H1 (cell line): Measurements from ENCODE around the gene TMEM135. TPM values are rescaled to one million over a fixed set of nuclear protein-coding genes. Genes with fewer than 3 reads are reported as not detected.

Source experiments
- CTCF ChIA-PET: fragments of 300-600 bp; sonication (Branson Sonifier 250); formaldehyde crosslinking; loops from one replicate; lab custom pipeline; 2021; ENCODE audit not compliant: partially characterized antibody; lab: Charles Lee
- POLR2A ChIA-PET: fragments of 300-600 bp; sonication (Branson Sonifier 250); formaldehyde crosslinking; loops from one replicate; lab custom pipeline; 2021; ENCODE audit warnings: inconsistent platforms; ENCODE audit not compliant: partially characterized antibody; lab: Charles Lee
- DNase-seq, 2 experiments: peaks; one replicate each; pipeline versions ENCODE4 v3.0.0 to v3.0.0-alpha.2; 2010 to 2022; ENCODE audit warnings: low spot score in 2 of 2, low read depth in 1 of 2, mixed read lengths in 1 of 2
- FAIRE-seq: peaks from 2 replicates; lab custom pipeline; 2011; peaks lifted over from hg19 to GRCh38; lab: Jason Lieb, UNC
- H2AFZ ChIP-seq: 2 replicates; pipeline ENCODE4 v1.8.1; 2012; ENCODE audit warnings: low read length, inconsistent platforms
- H2AK5ac ChIP-seq: 2 replicates; pipeline ENCODE4 v1.6.1; 2013; ENCODE audit warnings: low read depth, low read length
- H2BK120ac ChIP-seq: replicated peaks from 2 replicates; pipeline ENCODE3; 2013; ENCODE audit warnings: low read depth, low read length, inconsistent platforms
- H2BK12ac ChIP-seq: 2 replicates; pipeline ENCODE4 v1.6.1; 2013; ENCODE audit warnings: low read depth, low read length
- H2BK15ac ChIP-seq: 2 replicates; pipeline ENCODE4 v1.6.1; 2013; ENCODE audit warnings: low read length
- H2BK20ac ChIP-seq: 2 replicates; pipeline ENCODE4 v1.6.1; 2013; ENCODE audit warnings: low read length
- H2BK5ac ChIP-seq: 2 replicates; pipeline ENCODE4 v1.6.1; 2013; ENCODE audit warnings: low read depth, low read length
- H3K14ac ChIP-seq: 2 replicates; pipeline ENCODE4 v1.6.1; 2013; ENCODE audit warnings: inconsistent platforms; ENCODE audit not compliant: insufficient read length
- H3K18ac ChIP-seq: 2 replicates; pipeline ENCODE4 v1.6.1; 2013; ENCODE audit warnings: low read length; ENCODE audit errors: extremely low read depth
- H3K23ac ChIP-seq: 2 replicates; pipeline ENCODE4 v1.6.1; 2013; ENCODE audit warnings: inconsistent platforms; ENCODE audit not compliant: insufficient read length
- H3K23me2 ChIP-seq: 2 replicates; pipeline ENCODE4 v1.6.1; 2013; ENCODE audit warnings: low read depth, low read length
- H3K27ac ChIP-seq: 2 replicates; pipeline ENCODE4 v1.6.1; 2011; ENCODE audit warnings: low read depth, low read length, inconsistent platforms
- H3K27me3 ChIP-seq, 4 experiments: replicated peaks in 1 of 4; 1 replicate in 1 of 4; 2 replicates in 3 of 4; pipeline versions ENCODE4 v1.6.1 to v1.8.1; 2011 to 2013; ENCODE audit warnings: low read length in 3 of 4, mild to moderate bottlenecking in 3 of 4, inconsistent platforms in 2 of 4, mixed read lengths in 2 of 4, moderate library complexity in 1 of 4; ENCODE audit not compliant: control insufficient read depth in 3 of 4, insufficient read depth in 3 of 4; ENCODE audit errors: extremely low read depth in 1 of 4
- H3K36me3 ChIP-seq, 4 experiments: 2 replicates each; pipeline versions ENCODE4 v1.6.1 to v1.8.1; 2011 to 2013; ENCODE audit warnings: mild to moderate bottlenecking in 4 of 4, low read length in 3 of 4, moderate library complexity in 2 of 4, control low read depth in 1 of 4, inconsistent platforms in 1 of 4; ENCODE audit not compliant: insufficient read depth in 4 of 4, control insufficient read depth in 2 of 4
- H3K4ac ChIP-seq: replicated peaks from 2 replicates; pipeline ENCODE3; 2013; ENCODE audit warnings: low read length, low read depth, mixed read lengths, inconsistent platforms; ENCODE audit not compliant: insufficient read length
- H3K4me1 ChIP-seq, 4 experiments: replicated peaks in 1 of 4; 1 replicate in 1 of 4; 2 replicates in 3 of 4; pipeline versions ENCODE4 v1.6.1 to v1.8.1; 2011 to 2013; ENCODE audit warnings: low read length in 3 of 4, inconsistent platforms in 2 of 4, mixed read lengths in 1 of 4; ENCODE audit not compliant: insufficient read depth in 4 of 4, control insufficient read depth in 3 of 4
- H3K4me2 ChIP-seq, 2 experiments: 2 replicates each; pipeline versions ENCODE4 v1.6.1 to v1.8.1; 2011 to 2013; ENCODE audit warnings: low read depth in 2 of 2, low read length in 2 of 2, control low read depth in 1 of 2, inconsistent platforms in 1 of 2, mild to moderate bottlenecking in 1 of 2; ENCODE audit not compliant: insufficient read depth in 1 of 2
- H3K4me3 ChIP-seq, 4 experiments: fragments of 200-600, 300-600 bp in 1 of 4; sonication (generic), shearing (Covaris generic), sonication (Bioruptor Twin) in 1 of 4; 2 replicates each; pipeline versions ENCODE4 v1.5.1 to v1.8.1; 2011 to 2016; ENCODE audit warnings: low read length in 4 of 4, low read depth in 3 of 4, control low read depth in 2 of 4, inconsistent platforms in 2 of 4, mild to moderate bottlenecking in 2 of 4, mixed read lengths in 1 of 4, moderate library complexity in 1 of 4; ENCODE audit not compliant: insufficient read depth in 2 of 4; ENCODE audit errors: extremely low read depth in 1 of 4
- H3K56ac ChIP-seq: replicated peaks from 2 replicates; pipeline ENCODE3; 2013; ENCODE audit warnings: low read depth, mild to moderate bottlenecking, mixed read lengths, low read length, inconsistent platforms; ENCODE audit not compliant: insufficient read length
- H3K79me1 ChIP-seq: 2 replicates; pipeline ENCODE4 v1.6.1; 2013; ENCODE audit warnings: low read depth, low read length, control low read depth
- H3K79me2 ChIP-seq, 2 experiments: 2 replicates each; pipeline versions ENCODE4 v1.6.1 to v1.8.1; 2012 to 2013; ENCODE audit warnings: low read length in 2 of 2, mild to moderate bottlenecking in 2 of 2, inconsistent platforms in 1 of 2; ENCODE audit not compliant: insufficient read depth in 2 of 2, control insufficient read depth in 1 of 2
- H3K9ac ChIP-seq, 4 experiments: replicated peaks in 1 of 4; 1 replicate in 1 of 4; 2 replicates in 3 of 4; pipeline versions ENCODE4 v1.6.1 to v1.8.1; 2011 to 2013; ENCODE audit warnings: low read depth in 3 of 4, low read length in 3 of 4, control low read depth in 2 of 4, mild to moderate bottlenecking in 2 of 4, moderate library complexity in 2 of 4, inconsistent platforms in 1 of 4; ENCODE audit errors: extremely low read depth in 1 of 4
- H3K9me3 ChIP-seq, 2 experiments: 2 replicates each; pipeline versions ENCODE4 v1.6.1 to v1.8.1; 2012 to 2013; ENCODE audit warnings: mild to moderate bottlenecking in 2 of 2, moderate library complexity in 2 of 2, control low read depth in 1 of 2, inconsistent platforms in 1 of 2, low read depth in 1 of 2, low read length in 1 of 2, mixed read lengths in 1 of 2; ENCODE audit not compliant: insufficient read depth in 2 of 2
- H4K20me1 ChIP-seq, 2 experiments: replicated peaks in 1 of 2; 2 replicates each; pipeline versions ENCODE3 to v1.8.1; 2011 to 2013; ENCODE audit warnings: inconsistent platforms in 2 of 2, low read length in 2 of 2, mild to moderate bottlenecking in 1 of 2; ENCODE audit not compliant: insufficient read depth in 2 of 2, control insufficient read depth in 1 of 2
- H4K5ac ChIP-seq: 2 replicates; pipeline ENCODE4 v1.6.1; 2013; ENCODE audit warnings: low read length, low read depth, mixed read lengths, inconsistent platforms; ENCODE audit not compliant: insufficient read length
- H4K8ac ChIP-seq: 2 replicates; pipeline ENCODE4 v1.8.0; 2013; ENCODE audit warnings: mild to moderate bottlenecking, moderate library complexity, low read length, inconsistent platforms; ENCODE audit not compliant: insufficient read depth; ENCODE audit errors: extremely low read depth
- H4K91ac ChIP-seq: replicated peaks from 2 replicates; pipeline ENCODE3; 2013; ENCODE audit warnings: low read length, mixed read lengths, inconsistent platforms; ENCODE audit not compliant: insufficient read length
- ATF3 ChIP-seq: IDR thresholded peaks from 2 replicates; pipeline ENCODE4 v1.6.1; 2011; ENCODE audit warnings: low read depth, mild to moderate bottlenecking, low read length; ENCODE audit not compliant: insufficient read depth
- BCL11A ChIP-seq, 2 experiments: IDR thresholded peaks; one replicate each; pipeline ENCODE4 v1.6.1; 2011; ENCODE audit warnings: low read depth in 2 of 2, low read length in 2 of 2, mild to moderate bottlenecking in 2 of 2
- CBX8 ChIP-seq: fragments of 300-800, 300-1000 bp; sonication (generic); IDR thresholded peaks from 2 replicates; pipeline ENCODE4 v1.7.1; 2016; ENCODE audit warnings: low read depth, low read length, borderline replicate concordance
- HDAC6 ChIP-seq: IDR thresholded peaks from one replicate; pipeline ENCODE4 v1.7.1; 2012; ENCODE audit warnings: low read depth, mild to moderate bottlenecking, inconsistent platforms, low read length, moderate library complexity
- SIRT6 ChIP-seq: IDR thresholded peaks from one replicate; pipeline ENCODE4 v1.7.1; 2012; ENCODE audit warnings: low read length, inconsistent platforms
- SRF ChIP-seq: IDR thresholded peaks from 2 replicates; pipeline ENCODE4 v1.6.1; 2011; ENCODE audit warnings: mild to moderate bottlenecking, low read depth, low read length, moderate library complexity
- SUZ12 ChIP-seq: fragments of 200-600 bp; sonication (generic); IDR thresholded peaks from 2 replicates; pipeline ENCODE4 v1.6.1; 2012; ENCODE audit warnings: mild to moderate bottlenecking, inconsistent platforms, low read length, moderate library complexity, mixed read lengths
- WGBS, 2 experiments: shearing (Covaris generic) in 1 of 2; methylation state at CpG; one replicate each; pipeline versions ENCODE4 v1.1.6 to v1.1.7; 2013 to 2015; ENCODE audit warnings: low lambda C conversion rate in 2 of 2, mixed read lengths in 2 of 2, inconsistent platforms in 1 of 2, low coverage in 1 of 2, missing lambda C conversion rate in 1 of 2; ENCODE audit not compliant: insufficient replicate concordance in 2 of 2, insufficient coverage in 1 of 2, insufficient read length in 1 of 2; ENCODE audit errors: extremely low coverage in 1 of 2, missing lambda C conversion rate in 1 of 2; 5-methylcytosine and 5-hydroxymethylcytosine counted together
- polyA plus RNA-seq, 7 experiments: library from polyadenylated mRNA; depleted of rRNA in 3 of 7; stranded (reverse) in 5 of 7; unstranded in 2 of 7; fragments of >200 nt in 5 of 7; fragments of 200-250 nt in 2 of 7; gene quantifications; 1 replicate in 5 of 7; 2 replicates in 1 of 7; 4 replicates in 1 of 7; pipeline versions ENCODE4 v1.2.1 to v1.2.3, GENCODE V29; 2011 to 2013; ENCODE audit warnings: missing spikeins in 2 of 7, mixed read lengths in 2 of 7
- total RNA-seq: library from RNA; stranded (reverse); fragmentation: NEBNext Ultra II Directional; extraction: Animal tissue kit (Norgen Biotek cat#: 25700); gene quantifications from 2 replicates; pipeline ENCODE4 v1.2.1, GENCODE V29; 2021

Gene TMEM135
- total and polyA plus RNA-seq, 2 of the 8 experiments (the other 6 are each of a cell fraction or from before 2014, with no cell fraction given) = 9.3 to 31.3 TPM

- no peak overlapping the region for H3K14ac ChIP-seq
- no peak overlapping the region for H3K4me2 ChIP-seq
- ChIA-PET POLR2A (no interaction called here), CTCF (interaction anchor here (1.0 to 1.2 kb wide), 2 partner anchors 8 to 122 kb away, joined by 3 to 4 read pairs; no protein-coding TSS in a partner anchor)
- H3K79me1 ChIP-seq = no peaks in the 10 kb centered on the region
- no peak overlapping the region for H4K5ac ChIP-seq
- H4K8ac ChIP-seq = no peak overlapping the region
- no peak overlapping the region for H3K4me3 ChIP-seq
- no peak overlapping the region for H3K27ac ChIP-seq
- no peak overlapping the region for H3K18ac ChIP-seq
- DNase-seq = peak in 1 of 2 experiments; percentile 2
- H3K4me1 ChIP-seq = no peaks in the 10 kb centered on the region
- TF ChIP-seq SIRT6 (no peak), ATF3 (no peak), HDAC6 (no peak), SUZ12 (no peak), BCL11A (IDR thresholded peaks at IDR 0.05; ENCODE audit: low read depth in 2 of 2, low read length in 2 of 2) (no peak), CBX8 (no peak), SRF (peak; percentile 57; the same call in 1 of the 2 replicates)
- H2BK15ac ChIP-seq = no peak overlapping the region
- H2BK20ac ChIP-seq = no peak overlapping the region
- H3K27me3 ChIP-seq = no peaks in the 10 kb centered on the region
- H2AFZ ChIP-seq = no peak overlapping the region
- H3K36me3 ChIP-seq = no peaks in the 10 kb centered on the region
- H3K9me3 ChIP-seq = no peaks in the 10 kb centered on the region
- H3K4ac ChIP-seq = no peak overlapping the region
- no peak overlapping the region for H3K9ac ChIP-seq
- no peaks in the 10 kb centered on the region for H4K20me1 ChIP-seq
- H3K79me2 ChIP-seq = no peaks in the 10 kb centered on the region
- no peak overlapping the region for H3K23ac ChIP-seq
- no peak overlapping the region for H2AK5ac ChIP-seq
- FAIRE-seq = no peak
- WGBS, 2 experiments = 82% methylated on average over 4 of the region's 4 CpGs; no CpG with 5 or more reads in 1 of the 2 experiments
- H4K91ac ChIP-seq = no peak overlapping the region
- H2BK120ac ChIP-seq = no peak overlapping the region
- H3K56ac ChIP-seq = no peak overlapping the region
- H2BK5ac ChIP-seq = no peak overlapping the region
- H3K23me2 ChIP-seq = no peaks in the 10 kb centered on the region
- H2BK12ac ChIP-seq = no peak overlapping the region
Observed at GRCh38 chr11:87219266-87219665, 181.5 kb downstream of the TMEM135 start.
